ENCODE data around the gene PSD2.

PSD2 gene

GRCh38 chr5:139763930-139764791, 31.4 kb upstream of the PSD2 start:
- no peak for DNase-seq

- DNase-seq, result no peak
Measured at GRCh38 chr5:139764886-139765408, 30.7 kb upstream of the PSD2 start.

GRCh38 chr5:139765409-139766217, 30.0 kb upstream of the PSD2 start:
- peak; percentile 96 for DNase-seq

- DNase-seq, result no peak
Measured at GRCh38 chr5:139767960-139768359, 27.6 kb upstream of the PSD2 start.

- DNase-seq, result no peak
Measured at GRCh38 chr5:139768807-139769465, 26.7 kb upstream of the PSD2 start.

- no peak for DNase-seq
Measured at GRCh38 chr5:139769477-139769876, 26.1 kb upstream of the PSD2 start.

GRCh38 chr5:139770722-139771121, 24.9 kb upstream of the PSD2 start:
- DNase-seq, result no peak

- DNase-seq, result no peak
Measured at GRCh38 chr5:139772089-139772791, 23.4 kb upstream of the PSD2 start.

- no peak for DNase-seq
Measured at GRCh38 chr5:139772927-139773690, 22.5 kb upstream of the PSD2 start.

GRCh38 chr5:139774980-139775661, 20.5 kb upstream of the PSD2 start:
- peak; percentile 98 for DNase-seq

GRCh38 chr5:139775872-139776271, 19.7 kb upstream of the PSD2 start:
- no peak for DNase-seq

GRCh38 chr5:139776861-139777260, 18.7 kb upstream of the PSD2 start:
- DNase-seq, result no peak

- DNase-seq, result no peak
Measured at GRCh38 chr5:139783436-139783965, 12.1 kb upstream of the PSD2 start.

GRCh38 chr5:139784488-139784887, 11.1 kb upstream of the PSD2 start:
- DNase-seq, result no peak

- no peak for DNase-seq
Measured at GRCh38 chr5:139787257-139787567, 8.4 kb upstream of the PSD2 start.

- DNase-seq, result peak; percentile 99
Measured at GRCh38 chr5:139787568-139788293, 7.9 kb upstream of the PSD2 start.

GRCh38 chr5:139788294-139788910, 7.2 kb upstream of the PSD2 start:
- no peak for DNase-seq

GRCh38 chr5:139789116-139789844, 6.3 kb upstream of the PSD2 start:
- DNase-seq, result no peak

GRCh38 chr5:139789845-139790189, 5.8 kb upstream of the PSD2 start:
- no peak for DNase-seq

Data from activated CD8-positive, alpha-beta memory T cell treated with anti-CD3 and anti-CD28 coated beads, Interleukin-2, amount 50 U/mL, for 48 hours (primary cell).